ENCODE results near the gene CAMKK2. TPM values are rescaled to one million over a fixed set of nuclear protein-coding genes. Genes with fewer than 3 reads are reported as not detected.

CAMKK2 gene
- total RNA-seq, 1 donor from 2014 or later, result 25.6 TPM

DNA sequence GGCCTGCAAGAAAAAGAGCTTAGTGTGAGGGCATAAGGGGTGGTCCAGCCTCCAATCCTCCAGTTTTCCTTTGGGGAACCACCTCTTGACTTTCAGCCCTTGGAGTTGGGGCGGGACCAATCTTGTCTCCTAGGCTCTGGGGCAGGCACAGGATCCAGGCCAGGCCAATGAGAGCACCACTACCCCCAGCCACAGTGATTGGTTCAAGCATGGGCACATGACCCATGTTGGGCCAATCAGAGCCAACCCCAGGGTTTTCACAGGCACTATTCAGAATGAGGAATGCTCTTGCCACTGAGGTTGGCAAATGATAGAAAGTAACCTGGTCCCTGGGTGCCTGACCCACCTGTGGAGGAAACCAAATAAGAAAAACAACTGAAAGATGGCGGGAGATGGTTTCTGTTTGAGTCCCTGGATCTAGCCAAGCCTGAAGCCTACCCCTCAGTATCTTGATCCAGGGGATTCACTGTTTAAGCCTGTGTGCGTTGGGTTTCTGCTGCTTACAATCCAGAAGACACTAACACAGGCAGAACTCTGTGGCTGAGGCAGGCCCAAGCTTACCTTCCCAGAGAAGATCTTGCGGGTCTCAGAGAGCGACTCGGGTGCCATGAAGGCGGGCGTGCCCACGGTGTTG lies 43.7 kb downstream of the CAMKK2 start:
- Histone ChIP-seq H3K36me3 (ENCODE audit: control insufficient read depth, insufficient read depth, low read length) (peaks cover 5% of the 10 kb centered on the region), H3K4me3 (ENCODE audit: low read depth, low read length) (no peak overlapping the region), H3K27me3 (ENCODE audit: control insufficient read depth, insufficient read depth, low read length) (no peaks in the 10 kb centered on the region)
- DNase-seq (ENCODE audit: low read depth), result no peak
- TF ChIP-seq, protein P1, sequence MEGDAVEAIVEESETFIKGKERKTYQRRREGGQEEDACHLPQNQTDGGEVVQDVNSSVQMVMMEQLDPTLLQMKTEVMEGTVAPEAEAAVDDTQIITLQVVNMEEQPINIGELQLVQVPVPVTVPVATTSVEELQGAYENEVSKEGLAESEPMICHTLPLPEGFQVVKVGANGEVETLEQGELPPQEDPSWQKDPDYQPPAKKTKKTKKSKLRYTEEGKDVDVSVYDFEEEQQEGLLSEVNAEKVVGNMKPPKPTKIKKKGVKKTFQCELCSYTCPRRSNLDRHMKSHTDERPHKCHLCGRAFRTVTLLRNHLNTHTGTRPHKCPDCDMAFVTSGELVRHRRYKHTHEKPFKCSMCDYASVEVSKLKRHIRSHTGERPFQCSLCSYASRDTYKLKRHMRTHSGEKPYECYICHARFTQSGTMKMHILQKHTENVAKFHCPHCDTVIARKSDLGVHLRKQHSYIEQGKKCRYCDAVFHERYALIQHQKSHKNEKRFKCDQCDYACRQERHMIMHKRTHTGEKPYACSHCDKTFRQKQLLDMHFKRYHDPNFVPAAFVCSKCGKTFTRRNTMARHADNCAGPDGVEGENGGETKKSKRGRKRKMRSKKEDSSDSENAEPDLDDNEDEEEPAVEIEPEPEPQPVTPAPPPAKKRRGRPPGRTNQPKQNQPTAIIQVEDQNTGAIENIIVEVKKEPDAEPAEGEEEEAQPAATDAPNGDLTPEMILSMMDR (IDR thresholded peaks at IDR 0.05; ENCODE audit: insufficient read depth, low read length, poor library complexity, severe bottlenecking), result no peak

DNA sequence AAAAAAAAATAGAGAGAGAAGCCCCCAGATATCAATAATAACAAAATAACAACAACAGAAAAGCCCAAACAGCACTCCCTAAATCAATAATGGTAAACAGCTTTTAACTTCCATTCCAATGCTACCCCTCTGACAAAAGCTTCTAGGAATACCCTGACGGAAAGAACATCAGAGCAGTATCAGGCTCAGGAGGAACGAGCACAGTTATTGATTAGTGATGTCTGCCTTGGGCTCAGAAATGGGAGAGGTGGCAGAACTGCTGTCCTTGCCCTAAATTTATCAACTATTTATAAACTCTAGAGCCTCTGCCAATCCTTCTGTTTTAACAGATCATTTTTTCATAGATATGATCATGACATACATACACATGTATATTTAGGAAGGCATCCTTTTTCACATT lies 44.7 kb downstream of the CAMKK2 start:
- DNase-seq (ENCODE audit: low read depth), result no peak
- Histone ChIP-seq H3K27me3 (ENCODE audit: control insufficient read depth, insufficient read depth, low read length) (no peaks in the 10 kb centered on the region), H3K4me3 (ENCODE audit: low read depth, low read length) (no peak overlapping the region), H3K36me3 (ENCODE audit: control insufficient read depth, insufficient read depth, low read length) (peaks cover 5% of the 10 kb centered on the region)
- TF ChIP-seq, protein P1 (IDR thresholded peaks at IDR 0.05; ENCODE audit: insufficient read depth, low read length, poor library complexity, severe bottlenecking), result no peak

DNA sequence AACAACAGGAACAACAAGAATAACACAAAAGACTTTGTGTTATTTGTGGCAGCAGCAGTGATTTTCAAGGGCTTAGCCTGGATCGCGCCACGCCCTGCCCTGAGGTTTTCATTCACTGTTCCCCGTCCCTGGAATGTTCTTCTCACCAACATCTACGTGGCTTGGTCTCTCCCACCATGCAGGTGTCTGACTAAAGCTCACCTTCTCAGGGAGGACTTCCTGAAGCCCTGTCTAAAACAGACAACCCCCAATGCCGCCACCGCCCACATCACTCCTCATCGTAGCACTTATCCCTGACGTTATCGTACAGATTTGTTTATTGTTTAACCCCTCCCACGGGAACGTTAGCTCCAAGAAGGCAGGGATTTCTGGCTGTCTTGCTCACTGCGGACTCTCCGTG lies 46.1 kb downstream of the CAMKK2 start:
- no peak for DNase-seq (ENCODE audit: low read depth)
- peaks cover 5% of the 10 kb centered on the region for H3K36me3 ChIP-seq (ENCODE audit: control insufficient read depth, insufficient read depth, low read length)

DNA sequence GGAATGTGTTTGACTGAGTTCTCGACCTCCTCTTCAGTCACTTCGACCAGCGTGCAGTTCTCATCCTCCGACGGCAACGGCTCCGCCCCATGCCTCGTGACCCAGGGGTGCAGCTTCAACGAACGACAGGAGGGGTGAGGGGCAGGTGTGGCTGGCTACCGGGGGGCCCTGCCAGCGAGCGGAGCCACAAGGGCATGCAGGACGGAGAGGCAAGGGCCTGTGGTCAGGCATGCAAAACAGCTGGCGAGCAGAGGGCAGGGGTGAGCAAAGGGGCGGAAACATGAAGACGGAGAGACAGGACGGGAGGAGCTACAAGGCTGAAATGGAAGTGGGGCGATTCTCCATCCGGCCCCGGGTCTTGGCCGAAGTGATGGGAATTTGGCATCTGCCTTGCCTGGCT lies 47.9 kb downstream of the CAMKK2 start:
- TF ChIP-seq, protein P1 (IDR thresholded peaks at IDR 0.05; ENCODE audit: insufficient read depth, low read length, poor library complexity, severe bottlenecking), result no peak
- peaks cover 5% of the 10 kb centered on the region for H3K36me3 ChIP-seq (ENCODE audit: control insufficient read depth, insufficient read depth, low read length)
- no peak for DNase-seq (ENCODE audit: low read depth)

More for the DNA sequence above, 46.1 kb downstream of the CAMKK2 start:
- H3K27me3 ChIP-seq (ENCODE audit: control insufficient read depth, insufficient read depth, low read length), result no peaks in the 10 kb centered on the region
- H3K4me3 ChIP-seq (ENCODE audit: low read depth, low read length), result no peak overlapping the region
- TF ChIP-seq, protein P1 (IDR thresholded peaks at IDR 0.05; ENCODE audit: insufficient read depth, low read length, poor library complexity, severe bottlenecking), result no peak

DNA sequence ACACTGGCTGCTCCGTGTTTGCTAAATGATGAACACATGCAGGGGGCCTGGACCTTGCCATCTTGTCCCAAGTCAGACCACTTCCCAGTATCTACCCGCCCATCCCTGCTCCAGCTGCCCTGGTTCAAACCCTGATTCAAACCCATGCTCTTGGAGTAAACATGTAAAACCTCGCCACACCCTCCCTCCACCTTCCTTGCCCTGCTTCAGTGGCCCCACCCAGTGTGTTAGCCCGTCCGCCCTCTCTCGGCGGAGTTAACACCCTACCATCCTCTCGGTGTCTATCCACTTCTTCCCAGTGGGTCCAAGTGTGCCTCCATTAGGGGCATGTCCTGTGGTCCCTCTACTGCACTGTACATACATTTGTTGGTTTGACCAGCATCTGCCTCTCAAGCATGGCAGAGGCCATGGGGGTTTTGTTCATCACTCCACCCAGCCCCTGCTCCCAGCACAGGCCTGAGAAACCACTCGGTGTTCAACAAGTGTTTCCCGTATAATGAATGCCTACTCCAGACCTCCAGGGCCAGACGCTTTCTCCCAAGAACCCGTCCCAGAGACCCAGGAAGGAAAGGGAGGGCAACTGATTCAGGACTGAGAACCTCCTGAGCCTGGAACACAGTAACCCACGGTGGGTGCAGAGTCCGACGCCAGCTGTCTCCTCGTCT lies 49.5 kb downstream of the CAMKK2 start:
- peaks cover 1% of the 10 kb centered on the region for H3K36me3 ChIP-seq (ENCODE audit: control insufficient read depth, insufficient read depth, low read length)
- no peak for DNase-seq (ENCODE audit: low read depth)
- H3K4me3 ChIP-seq (ENCODE audit: low read depth, low read length), result no peak overlapping the region
- H3K27me3 ChIP-seq (ENCODE audit: control insufficient read depth, insufficient read depth, low read length), result no peaks in the 10 kb centered on the region
- TF ChIP-seq, protein P1 (IDR thresholded peaks at IDR 0.05; ENCODE audit: insufficient read depth, low read length, poor library complexity, severe bottlenecking), result no peak

More for the DNA sequence above, 47.9 kb downstream of the CAMKK2 start:
- no peak overlapping the region for H3K4me3 ChIP-seq (ENCODE audit: low read depth, low read length)
- H3K27me3 ChIP-seq (ENCODE audit: control insufficient read depth, insufficient read depth, low read length), result no peaks in the 10 kb centered on the region

All from kidney epithelial cell (primary cell).